ENCODE data around the gene CRIP1.
A peak's percentile ranks its signal among the peaks of the same experiment; 100 is the strongest.

The CRIP1 gene

DNA sequence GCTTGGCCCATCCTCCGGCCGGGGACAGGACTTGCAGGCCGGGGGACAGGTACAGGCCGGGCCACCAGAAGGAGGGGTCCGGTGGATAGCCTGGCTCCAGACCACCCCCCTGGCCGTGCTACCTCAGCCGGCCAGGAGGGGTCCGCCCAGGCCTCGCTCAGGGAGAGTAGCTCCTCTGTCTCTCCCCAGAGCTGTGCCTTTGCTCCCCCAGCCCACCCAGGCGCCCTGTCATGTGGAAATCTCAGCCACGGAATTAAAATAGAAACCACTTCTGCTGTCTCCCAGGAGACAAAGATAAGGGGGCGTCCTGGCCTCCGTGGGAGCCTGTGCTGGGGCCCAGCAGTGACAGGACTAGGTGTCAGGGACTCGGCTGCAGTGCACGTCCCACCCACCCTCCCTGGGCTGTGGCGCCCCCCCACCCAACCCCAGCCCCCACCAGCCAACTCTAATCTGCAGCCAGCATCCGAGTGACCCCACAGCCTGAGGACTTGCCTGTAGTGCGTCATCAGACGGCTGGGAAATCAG lies 15.3 kb upstream of the CRIP1 start:
- DNase-seq = no peak

DNA sequence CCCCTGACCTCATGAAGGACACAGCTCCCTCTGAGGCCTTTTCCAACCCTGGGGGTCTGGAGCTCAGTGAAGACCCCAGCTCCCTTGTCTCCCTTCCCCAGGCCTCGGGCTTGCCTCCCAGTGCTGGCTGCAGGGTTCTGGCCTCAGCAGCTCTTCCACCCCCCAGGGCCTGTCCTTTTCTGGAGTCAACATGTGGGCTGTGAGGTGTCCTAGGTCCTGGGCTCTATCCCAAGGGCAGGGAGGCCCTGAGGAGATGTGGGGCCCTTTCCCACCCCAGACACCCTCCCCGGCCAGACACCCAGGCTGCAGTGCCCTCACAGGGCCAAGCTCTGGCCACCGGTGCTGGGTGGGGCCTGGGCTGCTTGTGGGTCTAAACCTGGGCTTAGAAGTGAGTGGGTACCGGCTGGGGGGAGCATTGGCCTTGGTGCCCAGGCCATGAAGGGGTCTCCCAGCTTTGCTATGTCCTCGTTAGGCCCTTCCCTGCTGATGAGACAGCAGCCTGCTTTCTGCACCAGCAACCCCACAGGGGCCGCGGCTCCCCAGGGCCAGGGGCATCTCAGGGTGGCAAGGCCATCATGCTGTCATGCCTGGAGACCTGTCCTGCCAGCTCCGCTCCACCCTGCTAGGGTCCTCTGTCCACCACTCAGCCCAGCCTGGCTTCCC lies 14.7 kb upstream of the CRIP1 start:
- no peak for DNase-seq

DNA sequence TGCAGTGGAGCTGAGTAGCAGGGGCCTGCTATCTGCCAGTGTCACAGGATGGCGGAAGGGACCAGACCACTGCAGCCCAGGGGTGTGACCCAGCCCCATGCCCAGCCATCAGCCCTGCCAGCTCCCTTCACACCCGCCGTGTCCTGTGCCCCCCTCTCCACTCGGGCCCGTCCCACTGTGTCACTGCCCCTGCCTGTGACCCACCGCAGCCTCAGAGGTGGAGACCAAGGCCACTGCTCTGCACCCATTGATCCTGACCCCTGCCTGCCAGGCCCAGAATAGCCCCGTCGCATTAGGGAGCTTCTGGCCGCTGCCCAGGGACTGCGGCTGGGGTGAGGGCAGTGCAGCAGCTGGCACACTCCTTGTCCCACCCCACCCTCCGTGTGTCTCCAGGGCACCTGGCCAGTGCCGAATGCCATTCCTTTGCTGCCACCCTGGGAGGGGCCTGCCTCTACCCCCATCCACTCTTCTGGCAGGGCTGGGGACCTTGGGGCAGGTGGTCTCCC lies 14.1 kb upstream of the CRIP1 start:
- DNase-seq = no peak

DNA sequence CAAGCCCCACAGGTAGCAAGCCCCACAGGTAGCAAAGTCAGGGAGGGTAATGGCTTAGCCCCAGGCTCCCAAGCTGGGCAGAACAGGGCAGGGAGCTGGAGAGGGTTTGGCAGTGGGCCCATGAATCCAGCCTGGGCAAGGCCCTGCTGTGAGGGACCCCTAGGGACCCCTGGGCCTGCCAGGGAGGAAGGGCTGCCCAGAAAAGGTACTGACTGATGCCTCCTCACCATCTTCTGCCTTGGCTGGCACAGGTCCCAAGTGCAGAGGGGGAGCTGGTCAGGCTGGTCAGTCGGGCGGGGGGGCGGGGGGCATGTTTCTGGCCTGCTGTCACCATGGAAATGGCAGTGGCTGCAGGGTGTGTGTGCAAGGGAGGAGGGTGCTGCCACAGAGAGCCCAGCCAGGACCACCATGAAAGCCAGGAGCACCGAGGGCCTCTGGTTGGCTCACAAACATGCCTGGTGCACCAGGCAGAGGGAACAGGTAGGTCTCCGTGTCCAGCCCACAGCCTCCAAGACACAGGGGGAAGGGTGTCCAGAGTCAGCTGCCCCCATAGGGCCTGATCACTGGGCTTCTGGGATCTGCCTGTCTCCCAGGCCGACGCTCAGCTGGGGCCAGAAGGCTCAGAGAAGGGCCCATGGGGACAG lies 13.5 kb upstream of the CRIP1 start:
- DNase-seq = no peak

DNA sequence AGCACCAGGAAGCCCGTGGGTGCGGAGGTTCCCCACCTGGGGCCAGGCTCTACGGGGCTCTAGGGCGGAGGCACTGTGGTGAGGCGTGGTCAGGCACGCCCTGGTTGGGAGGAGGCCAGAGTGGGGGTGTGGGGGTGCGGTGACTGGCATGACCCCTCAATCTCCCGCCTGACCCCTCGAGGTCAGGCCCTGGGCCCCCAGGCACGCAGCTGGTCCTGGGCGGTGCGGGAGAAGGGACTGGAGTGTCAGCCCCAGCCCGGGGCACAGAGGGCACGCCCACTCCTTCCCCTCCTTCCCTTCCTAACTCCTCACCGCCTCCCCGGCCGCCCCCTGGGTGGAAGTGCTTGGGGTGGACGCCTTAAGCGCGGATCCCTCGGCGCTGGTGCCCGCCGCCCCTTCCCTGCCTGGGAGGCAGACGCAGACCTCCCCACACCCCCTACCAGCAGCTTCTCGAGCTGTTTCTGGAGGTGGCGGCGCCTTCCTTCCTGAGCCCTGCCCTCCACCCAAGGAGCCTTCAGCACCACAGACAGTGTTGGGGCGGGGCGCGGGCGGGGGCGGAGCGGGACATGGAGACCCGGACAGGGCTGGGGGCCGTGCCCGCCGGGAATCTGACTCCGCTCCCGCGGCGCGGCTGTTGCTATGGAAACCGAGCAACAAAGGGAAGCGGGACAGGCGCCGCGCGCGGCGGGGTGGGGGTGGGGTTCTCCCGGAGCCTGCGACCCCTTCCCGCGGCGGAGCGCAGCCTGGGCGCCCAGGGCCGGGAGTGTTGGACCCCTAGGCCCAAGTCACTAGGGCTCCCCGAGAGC lies 12.8 kb upstream of the CRIP1 start:
- DNase-seq = peak; percentile 78

DNA sequence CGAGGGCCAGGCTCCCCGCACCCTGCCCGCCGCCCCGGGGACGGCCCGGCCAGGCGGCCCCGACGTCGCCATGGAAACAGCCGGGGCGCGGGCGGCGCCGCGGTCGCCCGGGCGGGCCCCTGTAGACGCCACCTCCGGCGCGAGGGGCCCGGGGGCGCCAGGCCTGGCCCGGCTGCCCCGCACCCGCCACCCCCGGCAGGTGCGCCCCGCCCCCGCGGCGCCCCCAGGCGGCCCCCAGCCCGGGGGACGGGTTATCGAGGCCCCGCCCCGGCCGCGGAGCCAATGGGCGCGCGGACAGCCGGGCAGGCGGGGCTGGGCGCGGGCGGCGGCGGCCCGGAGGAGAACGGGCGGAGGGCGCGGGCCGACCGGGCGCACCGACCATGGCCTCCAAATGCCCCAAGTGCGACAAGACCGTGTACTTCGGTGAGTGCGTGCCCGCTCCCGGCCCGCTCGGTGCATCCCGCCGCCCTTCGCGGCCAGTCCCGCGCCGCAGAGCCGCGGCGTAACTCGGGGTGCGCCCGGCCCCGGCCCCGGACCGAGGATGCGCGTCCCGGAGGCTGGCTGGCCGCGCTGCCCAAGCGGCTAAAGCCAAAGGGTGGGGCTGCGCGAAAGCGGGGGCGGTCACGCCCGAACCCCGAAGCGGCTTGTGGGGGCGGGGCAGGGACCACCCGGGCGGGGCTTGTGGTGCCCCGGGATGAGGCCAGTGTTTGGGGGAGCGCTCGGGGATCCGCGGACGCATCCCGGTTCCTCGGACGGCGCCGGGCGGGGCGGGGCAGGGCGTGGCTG lies 12.0 kb upstream of the CRIP1 start, which contains the start of gene CRIP2:
Gene CRIP2, plus strand, starts transcription at position 339 of the 786 bp plus-strand sequence. Its CDS starts 42 bp downstream, at position 381.
- DNase-seq = no peak

DNA sequence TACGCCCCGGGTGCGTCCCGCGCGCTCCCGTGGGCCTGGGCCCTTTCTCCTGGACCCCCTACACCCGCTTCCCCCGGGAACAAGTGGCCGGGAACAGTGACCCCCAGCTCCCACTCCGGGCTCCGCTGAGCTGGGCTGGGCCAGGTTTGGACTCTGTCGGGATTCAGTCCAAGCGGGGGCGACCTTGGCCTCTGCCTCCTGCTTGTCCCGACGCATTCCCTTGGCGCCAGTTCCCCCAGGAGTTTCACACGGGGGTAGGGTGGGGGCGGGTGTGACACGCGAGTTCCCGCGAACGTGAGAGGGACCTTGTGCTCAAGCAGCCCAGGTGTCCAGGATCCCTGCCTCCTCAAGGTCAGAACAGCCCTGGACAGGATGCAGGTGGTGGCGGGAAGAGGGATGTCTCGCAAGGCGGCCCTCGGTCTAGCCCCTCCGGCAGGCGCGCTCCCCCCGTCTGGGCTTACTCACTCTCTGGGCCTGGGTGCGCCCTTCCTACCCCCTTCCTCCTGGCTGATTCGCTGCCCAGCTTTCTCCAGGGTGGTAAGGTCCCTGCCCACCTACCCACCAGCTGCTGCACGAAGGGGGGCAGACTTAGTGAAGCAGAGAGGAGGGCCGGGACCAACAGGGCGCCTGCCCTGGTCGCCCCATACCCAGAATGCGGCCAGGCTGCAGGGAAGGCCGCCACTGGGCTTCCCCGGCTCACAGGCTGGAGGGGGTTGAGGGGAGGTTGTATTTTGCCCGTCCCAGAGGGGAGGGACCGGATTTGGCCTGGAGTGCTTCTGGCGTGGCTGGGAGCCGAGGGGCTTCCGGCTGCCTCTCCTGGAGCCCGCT lies 11.2 kb upstream of the CRIP1 start:
- no peak for DNase-seq

DNA sequence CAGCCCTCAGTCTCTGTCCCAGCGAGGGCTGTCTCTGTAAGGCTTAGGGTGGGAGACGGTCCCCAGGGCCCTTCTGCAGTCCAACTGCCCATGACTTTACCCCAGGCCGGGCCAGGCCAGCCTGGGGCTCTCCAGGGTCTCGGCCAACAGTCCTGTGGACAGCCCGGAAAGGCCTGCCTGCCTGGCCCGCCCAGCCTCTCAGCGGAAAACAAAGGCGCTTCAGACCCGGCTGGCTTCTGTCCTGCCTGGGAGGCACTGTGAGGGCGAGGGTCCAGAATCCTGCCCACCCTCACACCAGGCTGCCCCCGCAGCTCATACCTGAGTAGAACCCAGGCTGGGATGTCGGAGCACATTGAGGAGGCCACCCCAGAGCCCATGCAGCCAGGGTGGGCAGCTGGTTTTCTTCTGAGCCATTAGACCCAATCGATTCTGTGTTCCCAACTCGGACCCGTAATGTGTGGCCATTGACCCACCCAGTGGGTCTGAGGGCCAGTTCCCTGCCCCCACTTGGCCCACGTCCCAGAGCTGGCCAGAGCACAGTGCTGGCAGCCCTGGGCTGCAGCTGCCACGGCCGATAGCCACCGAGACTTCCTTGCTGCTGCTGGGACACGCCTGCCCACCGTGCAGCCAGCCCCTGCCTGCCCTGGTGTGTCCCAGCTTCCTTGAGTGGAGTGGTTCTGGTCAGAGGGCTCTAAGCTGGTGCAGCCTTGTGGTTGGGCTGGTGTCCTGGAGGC lies 10.4 kb upstream of the CRIP1 start:
- no peak for DNase-seq

DNA sequence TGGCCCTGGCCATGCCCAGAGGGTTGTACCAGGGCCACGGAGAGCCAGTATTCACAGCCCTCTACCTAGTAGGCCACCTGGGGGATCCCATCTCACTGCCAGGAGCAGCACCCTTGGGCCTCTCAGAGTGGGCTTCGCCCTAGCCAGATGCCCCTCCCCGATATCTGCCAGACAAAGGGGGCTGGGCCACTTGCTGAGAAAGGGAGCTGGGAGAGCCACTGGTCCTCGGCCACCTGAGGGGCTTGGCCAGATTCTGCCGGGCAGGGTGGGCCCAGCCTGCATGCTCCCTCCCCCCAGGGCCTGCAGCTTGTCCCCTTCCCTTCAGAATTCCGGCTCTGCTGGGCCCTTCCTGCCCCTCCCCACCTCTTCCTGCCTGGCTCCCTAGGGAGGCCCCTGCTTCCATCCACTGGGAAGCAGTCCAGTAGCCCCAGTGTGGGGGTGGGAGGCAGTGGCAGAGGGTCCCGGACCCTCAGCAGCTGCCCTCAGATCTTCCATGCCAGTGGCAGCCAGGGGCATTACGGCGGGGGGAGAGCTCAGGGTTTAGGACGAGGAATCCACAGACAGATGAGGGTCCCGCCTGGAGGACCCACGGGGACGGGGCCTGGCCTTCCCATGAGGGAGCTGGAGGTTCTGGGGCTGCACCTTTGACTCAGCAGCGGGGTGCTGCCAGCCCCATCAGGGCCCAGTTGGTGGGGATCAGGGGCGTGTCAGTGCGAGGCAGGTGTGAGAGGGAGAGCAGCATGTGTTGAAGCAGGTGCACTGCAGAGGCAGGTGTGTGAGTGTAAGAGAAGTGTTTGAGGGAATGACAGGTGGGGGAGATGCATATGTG lies 9.6 kb upstream of the CRIP1 start:
- no peak for DNase-seq

DNA sequence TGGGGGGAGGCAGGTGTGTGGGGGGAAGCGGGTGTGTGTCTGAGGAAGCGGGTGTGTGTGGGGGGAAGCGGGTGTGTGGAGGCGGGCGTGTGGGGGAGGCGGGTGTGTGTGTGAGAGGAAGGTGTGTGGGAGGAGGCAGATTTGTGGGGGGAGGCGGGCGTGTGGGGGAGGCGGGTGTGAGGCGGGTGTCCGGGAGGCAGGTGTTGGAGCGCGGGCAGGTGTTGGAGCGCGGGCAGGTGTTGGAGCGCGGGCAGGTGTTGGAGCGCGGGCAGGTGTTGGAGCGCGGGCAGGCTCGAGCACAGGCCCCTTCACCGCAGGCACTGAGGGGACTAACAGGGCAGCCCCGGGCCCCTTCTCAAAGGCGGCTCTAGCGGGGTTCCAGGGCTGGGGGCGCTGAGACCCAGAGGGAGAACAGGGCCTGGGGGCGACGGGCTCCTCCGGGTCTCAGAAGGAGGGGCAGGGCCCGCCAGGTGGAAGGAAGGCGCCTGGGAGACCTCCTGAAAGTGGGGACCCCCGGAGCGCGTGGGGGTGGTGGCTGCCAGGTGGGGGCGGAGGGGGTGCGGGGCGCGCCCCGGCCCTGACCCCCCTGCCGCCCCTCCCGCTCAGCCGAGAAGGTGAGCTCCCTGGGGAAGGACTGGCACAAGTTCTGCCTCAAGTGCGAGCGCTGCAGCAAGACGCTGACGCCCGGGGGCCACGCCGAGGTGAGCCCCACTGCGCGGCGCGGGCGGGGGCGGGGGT lies 8.9 kb upstream of the CRIP1 start:
- DNase-seq = no peak

DNA sequence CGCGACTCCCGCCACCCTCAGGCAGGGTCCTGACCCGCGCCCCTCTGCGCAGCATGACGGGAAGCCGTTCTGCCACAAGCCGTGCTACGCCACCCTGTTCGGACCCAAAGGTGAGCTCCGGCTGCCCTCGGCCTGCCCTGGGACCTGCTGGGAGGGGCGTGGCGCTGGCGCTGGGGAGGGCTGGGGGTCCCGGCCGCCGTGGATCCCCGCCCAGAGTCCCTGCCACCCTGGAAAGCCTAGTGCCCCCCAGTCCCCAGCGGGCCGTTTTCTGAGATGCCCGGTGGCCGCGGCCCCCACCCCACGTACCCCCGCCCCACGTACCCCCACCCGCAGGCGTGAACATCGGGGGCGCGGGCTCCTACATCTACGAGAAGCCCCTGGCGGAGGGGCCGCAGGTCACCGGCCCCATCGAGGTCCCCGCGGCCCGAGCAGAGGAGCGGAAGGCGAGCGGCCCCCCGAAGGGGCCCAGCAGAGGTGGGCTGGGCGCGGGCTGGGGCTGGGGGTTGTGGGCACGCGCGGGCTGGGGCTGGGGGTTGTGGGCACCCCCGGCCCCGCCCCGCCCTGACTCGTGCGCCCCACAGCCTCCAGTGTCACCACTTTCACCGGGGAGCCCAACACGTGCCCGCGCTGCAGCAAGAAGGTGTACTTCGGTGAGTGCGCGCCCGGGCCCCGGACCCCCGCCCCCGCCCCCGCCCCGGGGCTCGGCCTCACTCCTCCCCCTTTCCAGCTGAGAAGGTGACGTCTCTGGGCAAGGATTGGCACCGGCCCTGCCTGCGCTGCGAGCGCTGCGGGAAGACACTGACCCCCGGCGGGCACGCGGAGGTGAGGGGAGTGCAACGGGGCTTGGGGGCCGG lies 8.1 kb upstream of the CRIP1 start:
- DNase-seq = no peak

DNA sequence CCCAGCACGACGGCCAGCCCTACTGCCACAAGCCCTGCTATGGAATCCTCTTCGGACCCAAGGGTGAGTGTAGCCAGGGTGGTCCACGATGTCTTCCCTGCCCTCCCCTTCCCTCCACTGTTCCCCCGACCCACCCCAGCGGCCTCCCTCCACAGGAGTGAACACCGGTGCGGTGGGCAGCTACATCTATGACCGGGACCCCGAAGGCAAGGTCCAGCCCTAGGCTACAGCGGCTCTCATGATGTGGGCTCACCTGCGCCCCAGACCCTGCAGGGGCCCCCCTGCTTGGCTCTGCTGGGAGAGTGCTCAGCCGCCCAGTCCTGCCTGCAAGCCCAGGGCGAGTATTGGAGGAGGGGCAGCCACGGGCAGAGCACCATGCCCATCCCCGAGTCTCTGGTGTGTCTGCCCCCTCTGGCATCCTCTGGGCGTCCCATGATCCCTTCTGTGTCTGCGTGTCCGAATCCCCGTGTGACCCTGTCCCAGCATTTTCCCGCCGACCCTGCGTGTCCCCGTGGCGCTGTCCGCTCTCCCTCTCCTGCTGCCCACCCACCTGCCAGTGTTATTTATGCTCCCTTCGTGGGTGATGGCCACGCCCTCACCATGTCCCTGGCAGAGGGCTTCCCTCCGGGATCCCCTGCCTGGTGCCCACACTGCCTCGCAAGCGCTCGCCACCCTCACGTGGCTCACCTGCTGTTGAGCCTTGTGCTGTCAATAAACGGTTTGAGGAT lies 7.1 kb upstream of the CRIP1 start:
- DNase-seq = no peak

DNA sequence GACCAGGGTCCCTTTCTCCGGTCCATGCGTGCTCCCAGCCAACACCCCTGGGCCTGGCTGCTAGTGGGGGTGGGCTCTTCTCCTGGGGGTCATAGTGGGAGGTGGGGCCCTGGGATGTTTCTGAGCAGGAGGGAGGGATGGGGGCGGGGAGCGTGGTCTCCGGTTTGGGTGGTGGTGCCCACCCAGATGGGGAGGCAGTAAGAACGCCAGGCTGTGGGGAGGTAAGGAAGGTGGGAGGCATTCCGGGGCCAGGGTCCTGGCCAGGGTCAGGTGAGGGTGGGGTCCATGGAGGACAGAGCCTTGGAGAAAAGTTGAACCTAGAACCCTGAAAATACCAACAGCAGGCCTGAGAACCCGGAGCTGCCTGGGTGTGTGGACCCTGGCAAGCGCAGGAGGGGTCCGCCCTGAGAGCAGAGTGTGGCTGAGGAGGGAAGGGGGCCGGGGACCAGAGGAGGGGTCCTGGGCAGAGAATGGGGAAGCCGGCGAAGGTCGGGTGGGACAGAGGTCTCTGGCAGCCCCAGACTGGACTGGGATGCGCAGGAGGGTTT lies 6.4 kb upstream of the CRIP1 start:
- no peak for DNase-seq

DNA sequence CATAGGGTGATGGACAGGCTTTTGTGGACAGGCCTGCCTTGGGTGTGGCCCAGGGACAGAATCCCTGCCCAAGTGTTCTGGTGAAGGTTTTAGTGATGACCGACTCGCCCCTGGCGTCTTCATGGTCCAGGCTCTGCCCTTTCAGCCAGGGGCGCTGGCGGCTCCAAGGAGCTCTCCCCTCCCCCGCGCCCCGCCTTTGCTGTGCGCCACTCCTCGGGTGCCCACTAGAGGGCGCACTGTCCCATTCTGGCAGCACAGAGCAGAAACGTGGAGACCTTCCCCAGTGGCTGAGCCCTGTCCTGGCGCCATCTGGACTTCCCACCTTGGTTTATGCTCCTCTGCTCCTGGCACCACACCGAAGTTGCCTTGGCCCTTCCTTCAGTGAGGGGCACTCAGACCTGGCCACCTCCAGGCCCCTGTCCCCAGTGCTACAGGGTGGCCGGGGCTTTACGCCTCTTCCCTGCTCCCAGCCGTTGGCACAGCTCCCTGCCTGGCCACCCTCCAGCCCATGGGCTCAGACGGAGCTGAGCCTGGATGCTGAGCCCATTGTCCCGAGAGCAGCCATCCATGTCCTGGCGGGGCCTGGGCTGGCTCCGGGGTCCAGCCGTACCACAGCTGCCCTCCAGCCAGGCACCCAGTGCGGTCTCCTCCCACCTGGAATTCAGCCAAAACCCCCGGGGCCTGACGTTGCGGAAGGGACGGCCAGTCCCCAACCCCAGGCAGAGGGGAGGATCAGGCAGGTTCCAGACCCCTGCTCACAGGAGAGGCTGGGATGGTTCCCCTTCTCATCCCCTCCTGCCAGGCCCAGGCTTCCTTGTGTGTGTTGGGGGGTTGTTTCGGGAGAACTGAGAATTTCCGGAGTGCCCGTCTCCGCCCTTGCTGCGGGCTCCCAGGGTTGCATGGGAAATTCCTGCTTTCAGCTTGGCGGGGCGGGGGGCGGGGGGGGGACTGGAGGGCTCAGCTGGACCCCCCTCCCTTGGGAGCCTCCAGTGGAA lies 5.6 kb upstream of the CRIP1 start:
- DNase-seq = peak; percentile 91

DNA sequence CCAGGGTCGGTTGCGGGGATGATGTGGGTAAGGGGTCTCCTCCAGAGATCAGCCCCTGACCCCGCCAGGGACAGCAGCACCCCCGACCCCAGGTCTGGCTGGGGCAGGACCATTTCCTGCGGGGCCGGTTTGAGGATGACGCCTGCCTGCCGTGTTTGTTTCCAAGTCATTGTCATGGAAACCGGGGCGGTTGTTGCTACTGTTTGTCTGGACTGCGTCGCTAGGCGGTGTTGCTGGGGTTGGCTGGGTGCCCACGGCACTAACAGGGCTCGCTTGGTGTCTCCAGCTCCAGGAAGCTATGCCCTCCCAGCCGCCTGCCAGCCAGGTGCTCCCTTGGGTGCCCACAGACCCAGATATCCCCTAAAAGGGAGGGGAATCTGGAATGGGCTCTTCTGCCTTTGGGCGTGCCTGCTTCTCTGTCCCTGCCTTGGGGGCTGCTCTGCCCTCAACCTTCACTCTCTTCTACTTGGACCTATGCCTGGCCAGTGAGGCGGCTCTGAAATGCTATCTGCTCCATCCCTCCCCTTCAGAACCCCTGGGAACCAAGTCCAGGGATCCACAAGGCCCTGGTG lies 4.7 kb upstream of the CRIP1 start:
- peak; percentile 99 for DNase-seq
